GM12801 (cell line): ENCODE measurements around the gene RHOH.

Experiments
- CTCF ChIP-seq: IDR thresholded peaks from one replicate; pipeline ENCODE4 v1.5.1; 2011; ENCODE audit warnings: control low read depth; ENCODE audit not compliant: insufficient read length; ENCODE audit errors: extremely low read depth

RHOH gene

GRCh38 chr4:40190019-40190418, 6.8 kb upstream of the RHOH start:
- no peak for TF ChIP-seq CTCF

GRCh38 chr4:40190465-40190864, 6.4 kb upstream of the RHOH start:
- TF ChIP-seq CTCF, result no peak

DNA sequence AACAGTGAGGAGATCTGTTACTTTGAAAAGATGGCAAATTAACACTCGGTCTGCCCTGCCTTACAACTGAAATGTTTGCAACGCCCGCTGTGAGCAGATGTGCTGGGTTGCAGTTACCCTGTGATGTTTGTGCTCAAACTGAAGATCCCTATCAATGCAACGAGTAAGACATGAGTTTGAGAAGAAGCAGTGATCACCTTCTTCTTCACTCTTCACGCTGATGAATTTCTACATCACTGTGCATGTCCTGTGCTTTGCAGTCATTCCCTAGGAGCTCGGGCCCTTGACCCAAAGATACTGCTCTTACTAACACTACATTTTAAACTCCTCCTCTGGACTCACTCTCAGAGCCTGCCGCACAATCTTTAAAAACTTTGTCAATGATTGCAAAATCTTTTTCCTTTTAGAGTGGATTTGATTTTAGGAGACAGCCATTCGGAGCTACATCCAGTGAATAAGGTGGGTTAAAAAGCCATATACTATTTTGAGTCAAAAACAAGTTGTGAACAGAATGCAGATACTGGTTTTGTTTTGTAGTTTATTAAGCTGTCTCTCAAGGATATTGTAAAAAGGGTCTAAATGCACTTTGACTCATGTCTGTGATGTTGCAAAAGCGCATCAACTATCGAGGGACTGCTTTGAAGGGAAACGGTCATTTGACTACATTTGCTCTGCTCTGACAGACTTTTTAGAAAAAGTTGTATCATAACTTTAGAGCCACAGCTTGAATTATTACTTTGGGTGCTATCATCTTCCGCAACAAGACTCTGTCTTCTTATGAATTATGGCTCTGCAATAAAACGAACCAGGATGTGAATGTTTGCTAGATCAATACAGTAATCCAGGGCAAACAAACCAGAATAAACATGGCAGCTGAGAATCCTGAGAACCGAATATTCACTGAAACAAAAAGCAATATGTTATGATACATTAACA, 5.7 kb upstream of the RHOH start:
- no peak for TF ChIP-seq CTCF

- no peak for TF ChIP-seq CTCF
Observed at GRCh38 chr4:40192114-40193015, 4.5 kb upstream of the RHOH start.

DNA sequence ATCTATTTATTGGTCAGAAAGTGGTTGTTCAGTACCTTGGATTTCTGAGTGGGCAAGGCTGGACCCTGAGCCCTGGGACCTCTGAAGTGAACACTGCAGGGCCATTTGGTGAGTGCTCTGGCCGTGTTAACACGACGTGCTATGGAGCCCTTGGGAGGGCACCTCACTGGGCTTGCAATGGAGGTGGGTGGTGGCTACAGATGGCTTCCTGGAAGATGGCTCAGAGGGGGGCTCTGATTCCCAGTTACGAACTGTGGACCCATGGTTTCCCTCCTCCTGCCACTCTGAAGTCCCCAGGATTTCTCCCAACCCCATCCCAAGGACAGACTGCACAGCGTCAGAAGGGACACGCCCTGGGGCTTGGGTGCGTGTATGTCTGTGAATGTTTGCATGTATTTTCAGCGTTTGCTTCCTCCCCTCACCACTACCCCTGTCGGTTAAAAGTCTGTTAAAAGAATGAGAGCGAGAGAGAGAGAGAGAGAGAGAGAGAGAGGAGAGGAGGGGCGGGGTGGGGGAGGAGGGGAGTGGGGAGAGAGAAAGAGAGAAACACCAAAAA, 3.7 kb upstream of the RHOH start:
- TF ChIP-seq CTCF, result no peak

GRCh38 chr4:40193578-40193977, 3.3 kb upstream of the RHOH start:
- TF ChIP-seq CTCF, result no peak

- TF ChIP-seq CTCF, result no peak
Observed at GRCh38 chr4:40194602-40195161, 2.1 kb upstream of the RHOH start.
